Bone marrow (tissue), 2 donors: ENCODE measurements around the gene C1S.
"Not testable (repeated sequence)": the region's sequence is repeated elsewhere in the genome, so short reads cannot be mapped to it uniquely, and the experiment has no call there.

ENCODE experiments used
- DNase-seq, 2 donors: peaks; one replicate each; lab custom pipeline; 2025; lab: John Stamatoyannopoulos, UW

Gene C1S

GRCh38 chr12:7046383-7047105 lies 14.0 kb upstream of the C1S start:
- DNase-seq: no peak

GRCh38 chr12:7047306-7047705 lies 13.2 kb upstream of the C1S start:
- peak in 1 of 2 donors; percentile 29 for DNase-seq

DNA sequence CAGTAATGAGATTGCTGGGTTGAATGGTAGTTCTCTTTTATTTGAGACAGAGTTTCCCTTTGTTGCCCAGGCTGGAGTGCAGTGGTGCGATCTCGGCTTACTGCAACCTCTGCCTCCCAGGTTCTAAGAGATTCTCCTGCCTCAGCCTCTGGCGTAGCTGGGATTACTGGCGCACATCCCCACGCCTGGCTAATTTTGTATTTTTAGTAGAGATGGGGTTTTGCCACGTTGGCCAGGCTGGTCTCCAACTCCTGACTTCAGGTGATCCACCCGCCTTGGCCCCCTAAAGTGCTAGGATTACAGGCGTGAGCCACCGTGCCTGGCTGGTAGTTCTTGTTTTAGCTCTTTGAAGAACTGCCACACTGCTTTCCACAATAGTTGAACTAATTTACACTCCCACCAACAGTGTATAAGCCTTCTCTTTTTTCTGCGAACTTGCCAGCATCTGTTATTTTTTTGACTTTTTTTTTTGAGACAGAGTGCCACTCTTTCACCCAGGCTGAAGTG lies 11.0 kb upstream of the C1S start:
- not testable (repeated sequence) for DNase-seq

DNA sequence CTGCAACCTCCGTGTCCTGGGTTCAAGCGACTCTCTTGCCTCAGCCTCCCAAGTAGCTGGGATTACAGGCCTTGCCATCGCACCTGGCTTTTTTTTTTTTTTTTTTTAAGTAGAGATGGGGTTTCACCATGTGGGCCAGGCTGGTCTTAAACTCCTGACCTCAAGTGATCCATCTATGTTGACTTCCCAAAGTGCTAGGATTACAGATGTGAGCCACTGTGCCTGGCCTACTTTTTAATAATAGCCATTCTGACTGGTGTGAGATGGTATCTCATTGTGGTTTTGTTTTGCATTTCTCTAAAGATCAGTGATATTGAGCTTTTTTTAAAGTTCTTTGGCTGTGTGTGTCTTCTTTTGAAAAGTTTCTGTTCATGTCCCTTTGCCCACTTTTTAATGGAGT lies 10.5 kb upstream of the C1S start:
- DNase-seq: not testable (repeated sequence)

DNA sequence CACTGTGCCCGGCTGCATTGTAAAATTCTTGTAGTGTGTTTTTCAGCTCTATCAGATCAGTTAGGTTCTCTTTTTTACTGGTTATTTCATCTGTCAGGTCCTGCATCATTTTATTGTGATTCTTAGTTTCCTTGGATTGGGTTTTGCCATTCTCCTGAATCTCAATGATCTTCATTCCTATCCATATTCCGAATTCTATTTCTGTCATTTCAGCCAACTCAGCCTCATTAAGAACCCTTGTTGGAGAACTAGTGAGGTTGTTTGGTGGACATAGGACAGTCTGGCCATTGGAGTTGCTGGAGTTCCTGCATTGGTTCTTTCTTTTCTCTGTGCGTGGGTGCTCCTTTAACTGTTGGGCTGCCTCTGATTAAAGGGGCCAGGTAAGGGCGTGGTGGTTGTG lies 5.6 kb upstream of the C1S start:
- no peak for DNase-seq

GRCh38 chr12:7055736-7056135 lies 4.8 kb upstream of the C1S start:
- DNase-seq: not testable (repeated sequence)

DNA sequence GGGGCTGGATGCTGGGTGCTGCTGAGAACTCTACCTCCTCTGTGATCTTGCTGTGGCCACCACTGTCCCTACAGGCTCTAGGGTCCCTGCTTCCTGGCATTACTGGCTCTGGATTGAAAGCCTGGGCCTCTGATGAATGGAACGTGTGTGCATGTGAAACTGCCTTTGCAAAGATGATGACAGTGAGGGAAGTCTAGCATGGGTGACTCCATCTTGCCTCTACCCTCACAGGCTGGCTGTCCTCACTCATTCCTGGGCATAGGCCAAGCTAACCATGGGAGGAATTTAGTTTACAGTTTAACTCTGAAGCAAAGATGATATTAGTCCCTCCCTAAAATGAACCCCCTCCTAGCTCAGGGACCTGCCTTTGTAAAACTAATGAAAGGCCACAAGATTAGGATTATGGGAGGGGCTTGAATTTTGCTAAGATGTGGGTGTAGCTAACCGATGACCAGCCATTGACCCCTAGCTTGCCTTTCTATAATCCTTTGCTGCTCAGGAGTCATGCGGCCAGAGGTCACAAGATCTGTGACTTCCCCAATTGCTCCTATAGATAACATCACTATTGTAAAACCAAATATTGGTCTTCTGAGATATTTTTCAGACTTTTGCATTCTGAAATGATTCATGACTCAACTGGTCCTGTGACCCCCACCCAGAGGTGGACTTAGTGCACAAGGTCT lies 2.2 kb upstream of the C1S start:
- no peak for DNase-seq

- DNase-seq: no peak
Measured at GRCh38 chr12:7058850-7059395, 1.6 kb upstream of the C1S start.

GRCh38 chr12:7059780-7060179 lies 738 bp upstream of the C1S start:
- DNase-seq: no peak

- DNase-seq: no peak
Measured at GRCh38 chr12:7061138-7061537, 620 bp downstream of the C1S start.

DNA sequence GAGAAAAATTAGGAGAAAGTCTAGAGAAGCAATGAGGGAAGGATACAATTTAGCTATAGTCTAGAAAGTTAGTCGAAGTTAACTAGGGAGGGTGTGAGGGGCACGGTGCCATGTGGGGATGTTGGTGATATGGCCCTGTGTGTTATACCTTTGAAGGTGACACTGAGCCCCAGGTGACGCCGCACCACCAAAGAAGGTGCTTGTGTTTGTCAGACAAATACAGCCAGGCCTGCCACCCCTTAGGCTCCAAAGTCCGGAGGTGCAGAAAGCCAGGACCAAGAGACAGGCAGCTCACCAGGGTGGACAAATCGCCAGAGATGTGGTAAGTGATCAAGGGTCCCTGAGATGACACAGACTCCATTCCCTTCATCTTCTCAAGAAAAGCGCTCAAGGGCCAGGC lies 1.1 kb downstream of the C1S start:
- no peak for DNase-seq

DNA sequence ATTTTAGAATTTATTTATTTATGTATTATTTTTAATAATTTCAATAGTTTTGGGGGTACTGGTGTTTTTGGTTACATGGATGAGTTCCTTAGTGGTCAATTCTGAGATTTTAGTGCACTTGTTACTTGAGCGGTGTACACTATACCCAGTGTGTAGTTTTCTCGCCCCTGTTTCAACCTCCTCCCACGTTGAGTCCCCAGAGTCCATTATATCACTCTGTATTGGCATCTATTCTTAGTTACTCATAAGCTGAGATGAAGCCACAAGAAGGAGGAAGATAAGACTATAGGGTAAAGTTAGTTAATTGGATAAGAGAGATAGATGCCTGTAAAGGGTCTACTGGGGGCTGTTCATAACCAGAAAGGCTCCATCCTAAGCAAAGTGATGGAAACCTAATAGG lies 4.0 kb downstream of the C1S start:
- DNase-seq: no peak

DNA sequence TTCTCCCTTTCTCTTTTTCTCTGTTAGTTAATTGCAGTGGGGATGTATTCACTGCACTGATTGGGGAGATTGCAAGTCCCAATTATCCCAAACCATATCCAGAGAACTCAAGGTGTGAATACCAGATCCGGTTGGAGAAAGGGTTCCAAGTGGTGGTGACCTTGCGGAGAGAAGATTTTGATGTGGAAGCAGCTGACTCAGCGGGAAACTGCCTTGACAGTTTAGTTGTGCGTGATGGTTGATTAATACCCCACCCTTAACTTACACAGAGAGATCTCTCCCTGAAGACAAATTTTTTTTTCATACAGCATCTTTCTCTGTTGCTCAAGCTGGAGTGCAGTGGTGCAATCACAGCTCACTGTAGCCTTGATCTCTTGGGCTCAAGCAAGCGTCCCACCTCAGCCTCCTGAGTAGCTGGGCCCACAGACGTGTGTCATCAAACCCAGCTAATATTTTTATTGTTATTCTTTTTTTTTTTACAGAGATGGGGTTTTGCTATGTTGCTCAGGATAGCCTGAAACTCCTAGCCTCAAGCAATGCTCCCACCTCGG lies 4.6 kb downstream of the C1S start:
- no peak for DNase-seq

GRCh38 chr12:7066596-7066995 lies 6.1 kb downstream of the C1S start:
- DNase-seq: no peak

DNA sequence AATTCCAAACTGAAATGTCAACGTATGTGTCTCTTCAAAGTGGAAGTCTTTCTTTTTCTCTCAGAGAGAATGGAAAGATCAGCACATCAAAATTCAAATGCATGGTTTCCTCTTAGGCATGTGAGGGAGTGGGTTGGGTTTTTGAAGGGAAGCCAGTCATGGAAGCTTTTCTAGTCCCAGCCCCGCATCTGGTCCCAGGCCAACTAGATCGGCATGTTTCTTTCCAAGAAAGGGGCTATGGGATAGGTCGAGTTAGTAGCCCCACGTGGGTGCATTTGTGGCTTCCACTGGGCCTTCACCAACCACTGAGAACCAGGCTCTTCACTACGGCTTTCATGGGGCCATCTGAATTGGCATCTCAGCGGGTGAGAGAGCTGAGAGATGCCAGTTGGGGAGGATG lies 6.6 kb downstream of the C1S start:
- DNase-seq: no peak

- DNase-seq: peak in 1 of 2 donors; percentile 85
Measured at GRCh38 chr12:7068240-7068993, 7.9 kb downstream of the C1S start.

DNA sequence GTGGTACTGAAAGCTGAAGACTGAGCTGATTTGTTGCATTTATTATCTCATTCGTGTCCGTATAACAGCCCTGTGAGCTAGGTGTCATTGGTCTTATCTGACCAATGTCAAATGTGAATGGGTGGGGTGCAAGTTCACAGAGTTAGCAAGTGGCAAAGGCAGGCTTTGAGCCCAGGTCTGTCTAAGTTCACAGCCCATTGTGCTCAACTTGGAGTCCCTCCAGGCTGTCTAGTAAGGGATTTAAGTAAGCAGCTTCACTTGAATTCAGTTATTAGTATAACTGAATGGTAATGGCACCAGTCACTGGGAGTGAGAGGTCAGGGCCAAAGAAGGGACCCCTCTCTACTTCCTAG lies 8.5 kb downstream of the C1S start:
- DNase-seq: no peak

DNA sequence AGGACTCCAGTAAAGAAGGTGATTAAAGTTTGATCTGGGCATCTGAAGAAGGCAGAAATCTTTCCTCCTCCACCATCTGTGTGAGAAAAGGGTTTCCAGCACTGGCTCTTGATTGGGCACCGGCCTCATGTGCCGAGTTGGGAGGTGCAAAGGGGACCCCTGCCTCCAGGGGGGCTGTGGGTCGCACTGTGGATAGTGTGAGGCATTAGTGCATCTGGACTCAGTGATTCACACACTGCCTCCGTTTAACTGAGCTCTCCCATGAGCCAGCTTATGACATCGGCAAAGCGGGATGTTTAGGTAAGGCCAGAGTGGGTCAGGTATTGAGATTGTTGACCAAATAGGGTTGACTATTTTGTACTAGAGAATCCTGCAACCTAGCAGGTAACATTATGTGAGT lies 8.9 kb downstream of the C1S start:
- no peak for DNase-seq

DNA sequence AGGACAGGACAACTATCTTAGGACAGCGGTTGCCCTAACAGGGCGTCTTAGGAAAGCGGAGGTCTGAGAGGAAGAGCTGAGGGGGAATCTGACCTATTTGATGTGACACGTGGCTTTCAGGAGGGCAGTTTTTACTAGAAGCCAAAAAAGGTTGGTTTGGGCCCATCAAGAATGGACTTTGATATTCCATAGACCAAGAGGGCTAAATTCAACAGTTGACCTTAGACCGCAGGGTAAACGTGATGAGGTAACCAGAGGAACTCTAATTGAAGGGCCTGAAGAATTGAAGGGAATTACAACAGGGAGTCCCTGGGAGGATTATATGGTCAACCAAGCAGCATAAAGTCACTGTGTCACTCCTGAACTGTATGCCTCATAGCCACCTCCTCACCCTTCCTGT lies 11.5 kb downstream of the C1S start:
- DNase-seq: no peak

DNA sequence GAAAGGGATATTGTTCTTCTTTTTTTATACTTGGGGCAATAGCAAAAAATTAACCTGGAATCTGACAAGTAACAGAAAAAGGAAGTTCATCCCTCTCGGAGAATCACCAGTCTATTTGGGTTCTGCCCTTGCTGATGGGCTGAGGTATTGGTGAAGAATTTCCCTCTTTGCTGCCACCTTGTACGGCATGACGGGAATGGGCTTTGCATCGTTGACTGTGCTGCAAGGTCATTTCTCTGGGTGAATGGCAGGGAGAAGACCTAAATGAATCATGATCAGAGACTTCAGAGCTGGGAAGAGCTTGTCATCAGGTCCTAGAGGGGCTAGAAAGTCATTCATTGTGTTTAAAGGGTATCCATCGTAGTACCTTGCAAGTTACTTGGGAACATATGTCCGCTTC lies 12.0 kb downstream of the C1S start:
- no peak for DNase-seq

- DNase-seq: peak in 1 of 2 donors; percentile 59
Measured at GRCh38 chr12:7073946-7074345, 13.4 kb downstream of the C1S start.

DNA sequence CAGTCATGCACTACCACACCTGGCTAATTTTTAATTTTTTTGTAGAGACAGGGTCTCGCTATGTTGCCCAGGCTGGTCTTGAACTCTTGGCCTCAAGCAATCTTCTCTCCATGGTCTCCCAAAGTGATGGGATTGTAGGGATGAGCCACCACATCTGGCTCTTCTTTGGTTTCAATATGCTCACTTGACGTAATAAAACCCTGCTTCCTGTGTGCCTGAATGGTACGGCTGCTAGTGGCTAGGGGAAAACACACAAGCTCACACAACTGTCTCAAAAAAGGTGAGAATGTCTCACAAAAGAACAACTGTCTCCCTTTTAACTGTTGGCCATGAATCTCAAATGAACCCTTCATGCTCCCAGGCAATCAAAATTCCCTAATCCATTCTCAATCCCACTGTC lies 15.0 kb downstream of the C1S start:
- peak in 1 of 2 donors; percentile 5 for DNase-seq
